DMS153 treated with DMSO at 0.1 percent for 48 hours (cell line): ENCODE results near the gene FAM234B.

Experiments
- DNase-seq: peaks from one replicate; lab custom pipeline; 2025; ENCODE audit not compliant: unreplicated experiment; lab: John Stamatoyannopoulos, UW

The FAM234B gene

GRCh38 chr12:13044002-13044905, at the start of gene FAM234B:
FAM234B (plus strand) TSS chr12:13044381; CDS start chr12:13044404, 23 bp downstream.
- DNase-seq, result peak; percentile 13

DNA sequence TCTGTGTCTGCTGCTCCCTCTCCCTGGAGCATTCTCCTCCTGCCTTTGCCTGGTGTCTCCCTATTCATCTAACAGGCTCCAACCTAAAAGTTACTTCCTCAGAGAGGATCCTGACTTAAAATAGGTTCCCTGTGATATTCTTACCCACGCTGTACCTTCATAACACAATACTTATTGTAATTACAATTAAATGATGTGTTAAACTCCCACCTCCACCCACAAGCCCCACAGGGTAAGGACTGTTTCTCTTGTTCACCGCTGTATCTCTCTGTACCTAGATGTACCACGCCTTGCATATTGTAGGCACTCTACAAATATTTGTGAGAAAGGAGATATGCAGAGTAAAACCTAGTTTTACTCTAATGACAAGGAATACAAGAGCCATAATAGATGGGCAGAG, 49.1 kb upstream of the FAM234B start:
- DNase-seq, result no peak

- DNase-seq, result no peak
Measured at GRCh38 chr12:12996209-12996608, 48.0 kb upstream of the FAM234B start.

- DNase-seq, result no peak
Measured at GRCh38 chr12:12997156-12997555, 47.0 kb upstream of the FAM234B start.

GRCh38 chr12:12997734-12998133, 46.4 kb upstream of the FAM234B start:
- no peak for DNase-seq

GRCh38 chr12:12998248-12998647, 45.9 kb upstream of the FAM234B start:
- no peak for DNase-seq

DNA sequence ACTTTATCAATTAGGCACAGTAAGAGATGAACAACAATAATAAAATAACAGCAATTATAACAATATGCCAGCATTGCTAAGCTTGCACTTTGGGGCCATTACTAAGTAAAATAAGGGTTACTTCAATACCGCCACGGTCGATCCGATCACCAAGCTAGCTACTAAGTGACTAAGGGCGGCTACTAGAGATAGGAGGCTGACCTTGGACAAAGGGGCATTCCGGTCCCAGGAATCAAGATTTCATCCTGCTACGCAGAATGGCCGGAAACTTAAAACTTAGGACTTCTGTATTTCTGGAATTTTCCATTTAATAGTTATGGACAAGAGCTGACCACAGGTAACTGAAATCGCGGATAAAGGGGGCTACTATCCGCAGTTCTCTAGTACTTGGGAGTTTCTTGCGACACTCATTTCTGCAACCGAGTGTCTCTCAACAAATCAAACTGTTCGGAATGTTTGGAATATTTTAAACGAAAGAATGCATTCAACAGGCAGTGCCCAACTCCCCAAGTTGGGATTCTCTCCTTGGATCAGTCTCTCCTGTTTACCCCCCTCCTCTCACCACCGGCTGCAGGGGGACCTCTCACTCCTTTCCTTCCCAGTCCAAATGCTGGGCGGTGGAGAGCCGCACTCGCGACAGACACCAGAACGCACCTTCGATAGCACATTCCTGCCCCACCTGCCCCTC, 44.8 kb upstream of the FAM234B start:
- no peak for DNase-seq

- peak; percentile 86 for DNase-seq
Measured at GRCh38 chr12:12999959-13000615, 44.1 kb upstream of the FAM234B start, which contains the start of gene HEBP1. HEBP1 (minus strand) TSS chr12:13000265; CDS start chr12:13000114, 151 bp downstream.

DNA sequence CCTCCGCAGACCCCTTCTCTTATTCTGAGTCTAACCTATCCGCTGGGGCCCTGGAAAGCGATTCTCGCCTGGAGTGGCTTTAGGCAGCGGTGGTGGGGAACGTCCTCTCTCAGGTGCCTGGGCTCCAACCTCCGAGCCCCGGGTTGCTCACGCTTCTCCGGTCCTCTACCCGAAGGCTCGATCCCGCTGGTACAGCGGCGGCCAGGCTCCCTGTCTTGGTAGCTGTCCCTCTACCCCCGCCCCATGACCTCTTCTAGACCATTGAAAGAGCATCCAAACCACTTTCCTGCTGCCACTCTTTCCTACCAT, 43.6 kb upstream of the FAM234B start:
- no peak for DNase-seq

GRCh38 chr12:13000925-13001774, 43.0 kb upstream of the FAM234B start:
- DNase-seq, result peak; percentile 43

GRCh38 chr12:13001775-13002040, 42.5 kb upstream of the FAM234B start:
- DNase-seq, result no peak

DNA sequence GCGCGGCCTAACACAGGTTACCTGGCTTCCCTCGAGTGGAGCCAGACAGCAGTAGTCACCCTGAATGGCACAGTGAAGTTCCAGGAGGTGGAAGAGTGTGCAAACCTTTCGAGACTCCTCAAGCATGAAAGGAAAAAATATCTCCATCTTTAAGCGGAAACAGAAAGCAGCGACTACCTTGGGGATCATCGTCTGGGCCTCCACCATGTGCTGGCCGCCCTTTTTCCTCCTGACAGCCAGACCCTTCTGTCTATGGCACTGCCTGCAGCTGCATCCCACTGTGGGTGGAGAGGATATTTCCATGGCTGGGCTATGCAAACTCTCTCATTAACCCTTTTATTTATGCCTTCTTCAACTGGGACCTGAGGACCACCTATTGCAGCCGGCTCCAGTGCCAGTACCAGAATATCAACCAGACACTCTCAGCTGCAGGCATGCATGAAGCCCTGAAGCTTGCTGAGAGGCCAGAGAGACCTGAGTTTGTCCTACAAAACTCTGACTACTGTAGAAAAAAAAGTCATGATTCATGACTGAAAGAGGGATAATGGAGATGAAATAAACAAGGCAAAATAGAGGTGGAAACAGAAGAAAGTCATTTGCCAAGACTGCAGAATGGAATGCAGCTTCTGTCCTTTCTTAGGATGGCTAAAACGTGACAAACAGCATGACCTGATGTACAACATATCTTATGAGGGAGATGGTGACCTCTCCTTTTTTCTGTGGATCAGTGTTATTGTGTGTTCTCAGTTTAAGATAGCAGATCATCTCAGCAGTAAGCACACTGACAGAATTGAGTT, 41.7 kb upstream of the FAM234B start:
- no peak for DNase-seq

DNA sequence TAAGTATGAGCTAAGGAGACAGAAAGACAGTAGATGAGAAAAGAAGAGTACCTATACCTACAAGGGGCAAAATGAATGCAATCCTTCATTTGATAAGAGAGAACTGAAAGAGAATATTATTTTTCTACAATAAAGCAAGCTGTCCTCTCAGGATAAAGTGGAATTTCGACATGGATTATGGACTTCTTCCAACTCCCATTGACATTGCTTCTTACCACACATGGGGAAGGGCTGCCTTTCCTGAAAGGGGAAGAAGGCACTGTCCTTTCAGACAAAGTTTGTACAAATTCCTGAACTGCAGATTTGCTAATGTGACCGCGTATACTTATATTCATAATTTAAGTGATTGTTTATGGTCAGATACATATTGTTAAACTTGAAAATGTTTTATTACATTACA, 39.8 kb upstream of the FAM234B start:
- DNase-seq, result no peak

GRCh38 chr12:13004986-13005385, 39.2 kb upstream of the FAM234B start:
- no peak for DNase-seq

GRCh38 chr12:13005649-13006048, 38.5 kb upstream of the FAM234B start:
- DNase-seq, result no peak

DNA sequence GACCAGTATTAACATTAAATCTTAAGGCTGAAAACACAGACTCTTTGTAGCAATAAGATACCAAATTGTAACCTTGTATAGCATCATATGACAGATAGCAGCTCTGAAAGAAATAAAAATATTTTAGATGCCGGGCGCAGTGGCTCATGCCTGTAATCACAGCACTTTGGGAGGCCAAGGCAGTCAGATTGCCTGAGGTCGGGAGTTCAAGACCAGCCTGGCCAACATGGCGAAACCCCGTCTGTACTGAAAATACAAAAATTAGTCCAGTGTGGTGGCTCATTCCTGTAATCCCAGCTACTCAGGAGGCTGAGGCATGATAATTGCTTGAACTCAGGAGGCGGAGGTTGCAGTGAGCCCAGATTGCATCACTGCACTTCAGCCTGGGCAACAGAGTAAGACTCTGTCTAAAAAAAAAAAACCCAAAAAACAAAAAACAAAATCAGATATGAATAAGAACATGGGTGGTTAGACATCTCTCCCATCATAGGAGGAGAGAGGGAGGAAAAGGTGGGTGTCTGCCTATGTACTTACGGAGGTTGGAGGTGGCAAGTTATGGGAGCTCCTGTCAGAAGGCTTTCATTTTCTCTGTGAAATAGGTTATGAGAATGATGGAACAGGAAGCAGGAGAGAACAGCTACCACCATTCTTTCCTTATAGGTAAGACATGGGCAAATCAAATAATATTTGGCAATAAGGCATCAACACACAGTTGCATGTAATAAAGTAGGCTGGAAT, 36.5 kb upstream of the FAM234B start:
- no peak for DNase-seq

DNA sequence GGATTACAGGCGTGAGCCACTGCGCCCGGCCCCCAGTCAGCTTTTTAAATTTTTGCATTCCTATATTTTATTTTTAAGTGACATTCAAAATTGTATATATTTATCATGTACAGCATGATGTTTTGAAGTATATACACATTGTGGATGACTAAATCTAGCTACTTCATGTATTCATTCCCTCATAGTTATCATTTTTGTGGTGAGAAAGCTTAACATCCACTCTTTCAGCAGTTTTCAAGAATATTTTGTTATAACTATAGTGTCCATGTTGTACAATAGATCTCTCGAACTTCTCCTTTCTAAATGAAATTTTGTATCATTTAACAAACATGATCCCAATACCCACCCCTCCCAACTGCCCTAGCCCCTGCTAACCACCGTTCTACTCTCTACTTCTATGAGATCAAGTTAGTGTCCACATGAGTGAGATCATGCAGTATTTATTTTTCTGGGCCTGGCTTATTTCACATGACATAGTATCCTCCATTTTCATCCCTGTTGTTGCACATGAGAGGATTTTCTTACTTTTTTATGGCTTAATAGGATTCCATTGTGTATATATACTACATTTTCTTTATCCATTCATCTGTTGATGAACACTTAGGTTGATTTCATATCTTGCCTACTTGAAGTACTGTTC, 35.3 kb upstream of the FAM234B start:
- no peak for DNase-seq

DNA sequence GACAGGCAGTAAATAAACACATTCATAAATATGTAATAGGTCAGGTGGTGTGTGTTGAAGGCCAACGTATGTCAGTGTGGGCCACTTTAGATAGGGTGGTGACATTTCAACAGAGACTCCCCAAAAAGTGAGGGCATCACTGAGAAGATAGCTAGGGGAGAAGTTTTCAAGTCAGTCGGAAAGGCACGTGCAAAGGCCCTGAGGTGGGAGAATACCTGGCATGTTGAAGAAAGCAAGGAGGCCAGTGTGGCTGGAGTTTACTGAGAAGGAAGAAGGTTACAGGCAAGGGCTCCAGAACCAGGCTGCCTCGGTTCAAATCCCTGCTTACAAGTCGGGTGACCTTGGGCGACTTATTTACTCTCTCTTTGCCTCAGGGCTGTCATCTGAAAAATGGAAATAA, 33.1 kb upstream of the FAM234B start:
- DNase-seq, result no peak

- no peak for DNase-seq
Measured at GRCh38 chr12:13022851-13023271, 21.3 kb upstream of the FAM234B start.
